Suppressor macrophage (primary cell): ENCODE results near the gene PDC.

ENCODE experiments used
- DNase-seq, 4 experiments: peaks; one replicate each; pipeline ENCODE4 v3.0.0-alpha.2; 2020 to 2022
- total RNA-seq, 17 experiments: gene quantifications; one replicate each; lab custom pipeline; 2026; ENCODE audit warnings: mixed read lengths in 6 of 17, inconsistent platforms in 3 of 17; lab: John Stamatoyannopoulos, UW

PDC gene
- 0 to 0.55 (median 0) reads per million in 17 experiments for total RNA-seq

GRCh38 chr1:186461014-186461413 is at the start of gene PDC:
TSS of gene PDC (minus strand) at chr1:186461114. CDS start at chr1:186449459, 11,655 bp downstream.
- DNase-seq, result no peak

DNA sequence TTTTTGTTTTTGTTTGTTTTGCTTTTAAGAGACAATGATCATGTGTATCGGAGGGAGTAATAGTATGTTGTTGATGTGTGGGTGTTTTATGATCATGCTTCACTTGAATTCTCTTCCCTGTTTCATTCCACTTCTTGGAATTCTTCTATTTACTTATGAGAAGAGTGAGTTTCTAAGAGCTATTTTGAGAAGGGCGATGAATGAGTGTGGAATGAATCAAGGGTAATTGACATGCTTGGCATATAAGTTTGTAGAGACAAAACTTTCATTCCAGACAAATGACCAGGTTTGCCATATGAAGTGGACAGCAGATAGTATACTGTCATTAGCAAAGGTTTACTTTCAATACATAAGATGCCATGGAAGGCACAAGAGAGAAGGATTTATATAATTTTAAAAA is 42.3 kb upstream of the PDC start:
- no peak for DNase-seq

- DNase-seq, result peak in 1 of 4 experiments; percentile 15
Measured at GRCh38 chr1:186502087-186502486, 41.2 kb upstream of the PDC start.

GRCh38 chr1:186500804-186501203 is 39.9 kb upstream of the PDC start:
- DNase-seq, result no peak

DNA sequence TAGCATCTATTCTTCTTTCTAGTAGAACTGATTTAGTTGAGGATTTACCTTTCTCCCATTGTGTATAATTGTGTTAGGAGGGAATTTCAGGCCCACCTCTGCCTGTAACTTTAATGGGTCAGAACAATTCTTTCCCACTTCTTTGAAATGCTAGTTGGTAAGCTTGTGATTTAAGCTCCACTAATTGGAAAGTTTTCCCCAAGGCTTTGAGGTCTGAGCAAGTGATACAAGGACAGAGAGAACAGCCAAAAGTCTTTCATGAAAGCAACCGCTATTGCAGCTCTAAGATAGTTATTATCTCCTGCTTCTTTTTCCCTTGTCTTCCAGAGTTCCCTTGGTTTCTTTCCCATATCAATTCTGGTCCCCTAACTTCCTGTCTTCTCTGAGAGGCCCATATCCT is 38.7 kb upstream of the PDC start:
- no peak for DNase-seq

DNA sequence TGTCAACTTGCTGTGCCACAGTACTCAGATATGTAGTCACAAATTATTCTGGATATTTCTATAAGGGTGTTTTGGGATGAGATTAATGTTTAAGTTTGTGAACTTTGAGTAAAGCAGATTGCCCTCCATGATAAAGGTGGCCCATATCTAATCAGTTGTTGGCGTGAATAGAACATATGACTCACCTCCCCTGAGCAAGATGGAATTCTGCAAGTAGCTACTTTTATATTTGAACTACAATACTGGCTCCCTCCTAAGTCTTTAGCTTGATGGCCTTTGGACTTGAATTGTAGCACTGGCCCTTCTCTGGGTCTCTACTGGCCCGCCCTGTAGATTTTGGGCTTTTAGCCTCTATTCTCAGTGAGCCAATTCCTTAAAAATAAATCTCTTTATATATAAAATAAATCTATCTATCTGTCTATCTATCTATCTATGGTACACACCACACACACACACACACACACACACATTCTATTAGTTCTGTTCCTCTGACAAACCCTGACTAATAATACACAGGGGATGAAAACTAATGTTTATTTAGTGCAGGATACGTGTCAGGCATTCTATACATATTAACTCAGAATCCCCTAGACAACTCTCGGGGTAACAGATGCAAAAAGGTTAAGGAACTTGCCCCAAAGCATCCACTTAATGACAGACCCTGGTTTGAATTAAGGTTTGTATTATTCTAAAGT is 37.9 kb upstream of the PDC start:
- DNase-seq, result no peak

DNA sequence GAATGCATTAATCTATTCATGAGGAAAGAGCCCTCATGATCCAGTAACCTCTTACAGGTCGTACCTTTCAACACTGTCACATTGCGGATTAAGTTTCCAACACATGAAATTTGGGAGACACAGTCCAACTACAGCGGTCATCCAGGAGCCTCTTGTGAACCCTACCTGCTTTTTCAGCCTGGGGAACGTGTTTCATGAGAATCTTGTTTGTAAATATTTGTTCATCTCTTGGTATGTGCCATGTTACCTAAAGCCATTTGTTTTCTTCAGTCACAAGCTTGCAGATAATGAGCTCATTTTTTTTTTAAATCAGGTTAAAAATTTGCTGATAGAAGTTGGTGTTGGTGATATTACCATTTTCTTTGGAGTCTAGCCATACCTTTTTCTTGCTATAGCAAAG is 37.2 kb upstream of the PDC start:
- no peak for DNase-seq

GRCh38 chr1:186497651-186498050 is 36.7 kb upstream of the PDC start:
- no peak for DNase-seq

- DNase-seq, result no peak
Measured at GRCh38 chr1:186496171-186496851, 35.4 kb upstream of the PDC start.

DNA sequence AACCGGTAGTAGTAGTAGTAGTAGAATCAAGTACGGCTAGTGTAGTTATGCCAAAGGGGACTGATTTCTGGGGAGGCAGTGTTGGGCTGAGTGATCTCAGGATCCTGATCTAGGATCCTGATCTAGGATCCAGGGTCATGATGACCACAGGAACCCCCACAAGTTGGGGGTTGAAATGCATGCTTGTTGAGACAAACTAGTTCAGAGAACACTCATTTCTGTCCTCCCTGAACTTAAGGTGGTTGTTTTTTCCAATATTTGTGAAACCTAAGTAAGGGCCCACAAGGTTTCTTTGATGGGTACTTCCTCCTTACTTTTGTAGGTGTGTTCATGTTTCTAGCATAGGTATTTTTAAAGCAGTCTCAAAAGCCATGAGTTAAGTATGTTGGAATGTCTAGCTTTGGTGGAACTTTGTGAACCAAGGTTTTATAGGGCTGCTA is 33.9 kb upstream of the PDC start:
- DNase-seq, result no peak

- DNase-seq, result no peak
Measured at GRCh38 chr1:186492531-186493291, 31.8 kb upstream of the PDC start.

GRCh38 chr1:186491336-186491735 is 30.4 kb upstream of the PDC start:
- no peak for DNase-seq

DNA sequence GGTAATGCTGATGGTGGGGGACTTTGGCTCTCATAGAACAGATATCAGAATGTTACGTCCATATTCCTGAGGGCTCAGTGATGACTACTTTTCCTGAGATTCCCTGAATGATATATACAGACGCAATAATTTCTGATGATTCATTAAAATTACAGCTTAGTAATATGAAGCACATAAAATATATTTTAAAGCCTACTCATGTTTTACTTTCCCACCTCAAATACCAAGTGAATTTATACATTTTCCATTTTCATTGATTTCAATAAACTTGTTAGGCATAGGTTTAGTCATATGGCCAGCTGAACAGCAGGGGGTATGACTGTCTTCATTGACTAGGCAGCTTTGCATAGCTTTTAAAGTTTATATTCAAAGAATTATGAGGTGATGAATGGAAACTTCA is 26.2 kb upstream of the PDC start:
- no peak for DNase-seq

DNA sequence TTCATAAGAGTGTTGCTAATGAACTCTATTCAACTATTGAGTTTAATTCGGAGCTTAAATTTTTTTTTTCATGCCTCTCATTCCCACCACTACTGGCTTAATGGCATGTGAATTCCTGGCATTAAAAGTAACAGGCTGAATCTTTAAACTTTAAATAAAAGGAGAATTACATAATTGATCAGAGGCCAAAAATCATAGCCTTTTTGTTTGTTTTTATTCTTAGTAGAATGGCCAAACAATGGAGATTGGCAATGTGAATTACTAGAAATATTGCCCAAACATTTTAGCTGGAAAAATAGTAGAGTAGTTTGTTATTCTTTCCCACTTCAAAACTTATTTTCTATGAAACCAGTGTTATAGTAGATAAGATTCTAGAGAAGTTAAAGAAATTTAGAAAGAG is 25.1 kb upstream of the PDC start:
- DNase-seq, result no peak

- no peak for DNase-seq
Measured at GRCh38 chr1:186483561-186483960, 22.6 kb upstream of the PDC start.

DNA sequence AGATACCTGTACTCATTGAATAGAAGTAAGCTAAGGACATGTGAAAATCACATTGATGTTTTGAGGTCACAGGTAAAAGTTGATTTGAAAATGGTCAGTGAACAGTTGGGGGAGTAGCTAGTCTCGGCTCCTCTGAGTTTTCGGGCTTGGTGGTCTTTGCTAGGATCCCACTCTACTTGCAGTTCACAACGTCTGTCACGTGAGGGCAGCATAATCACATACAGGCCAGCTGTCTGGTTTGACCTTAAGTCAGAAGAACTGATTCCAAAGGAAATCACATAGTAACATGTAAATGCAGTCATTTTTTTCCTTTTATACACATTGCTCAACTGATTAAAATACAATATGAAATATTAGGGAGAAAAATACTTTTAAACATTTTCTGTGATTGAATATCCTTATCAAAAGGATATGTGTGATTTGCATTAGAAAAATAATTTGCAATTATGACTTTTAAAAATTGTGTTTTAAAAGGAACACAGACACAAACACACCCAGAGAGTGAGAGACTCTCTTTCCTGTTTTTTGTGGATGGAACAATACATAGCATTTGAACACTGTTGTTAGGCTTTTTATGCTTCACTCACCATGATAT is 21.8 kb upstream of the PDC start:
- peak; percentile 65 to 74 (median 68) for DNase-seq

- DNase-seq, result no peak
Measured at GRCh38 chr1:186481303-186481888, 20.5 kb upstream of the PDC start.

DNA sequence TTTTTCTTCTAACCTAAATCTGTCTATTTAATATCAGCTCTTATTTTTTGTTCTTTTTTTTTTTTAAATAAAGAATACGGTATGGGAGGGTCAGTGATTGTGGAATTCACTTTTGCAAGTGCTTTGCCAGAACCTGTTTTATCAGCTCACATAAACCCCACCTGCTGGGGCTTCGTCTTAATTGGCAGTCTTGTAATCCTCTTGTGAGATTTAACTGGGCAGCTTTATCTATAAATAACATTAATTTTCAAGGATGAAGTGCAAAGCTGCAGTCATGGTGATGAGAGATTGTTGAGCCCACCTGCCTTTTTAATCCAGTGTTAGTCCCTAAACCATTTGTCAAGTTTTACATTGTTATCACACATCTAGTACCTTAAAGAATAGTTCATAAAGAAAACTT is 18.2 kb upstream of the PDC start:
- DNase-seq, result no peak

DNA sequence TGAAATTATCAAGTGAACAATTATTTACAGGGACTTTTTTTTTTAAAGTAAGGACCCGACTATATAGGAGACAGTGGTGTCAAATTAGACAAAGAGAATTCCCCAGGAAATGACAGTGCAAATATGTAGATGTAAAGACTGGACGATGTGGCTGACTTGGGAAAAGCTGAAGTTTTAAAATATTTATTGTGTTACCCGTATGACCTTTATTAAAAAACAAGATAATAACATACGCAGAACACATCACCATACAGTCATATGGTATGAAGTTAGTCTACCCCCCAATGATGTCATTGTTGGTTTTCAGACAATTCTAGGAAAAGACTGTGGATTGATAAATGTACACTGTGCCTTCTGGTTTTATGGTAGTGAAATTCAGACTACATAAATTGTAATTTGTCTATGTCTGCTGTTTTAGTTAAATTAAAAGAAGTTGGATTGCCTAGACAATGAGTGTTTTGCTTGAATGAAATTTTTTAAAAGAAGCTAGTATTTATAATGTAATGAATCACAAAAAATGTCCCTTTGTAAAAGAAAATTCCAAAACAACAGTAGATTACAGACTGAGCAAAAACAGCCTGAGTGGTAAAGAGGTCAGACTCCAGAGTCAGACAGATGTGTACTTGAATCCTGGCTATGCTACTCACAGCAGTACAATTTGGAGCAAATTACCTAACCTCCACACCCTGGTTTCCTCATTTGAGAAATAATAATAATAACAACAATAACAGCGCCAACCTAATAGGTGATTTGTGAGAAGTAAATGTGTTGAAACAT is 15.5 kb upstream of the PDC start:
- no peak for DNase-seq

DNA sequence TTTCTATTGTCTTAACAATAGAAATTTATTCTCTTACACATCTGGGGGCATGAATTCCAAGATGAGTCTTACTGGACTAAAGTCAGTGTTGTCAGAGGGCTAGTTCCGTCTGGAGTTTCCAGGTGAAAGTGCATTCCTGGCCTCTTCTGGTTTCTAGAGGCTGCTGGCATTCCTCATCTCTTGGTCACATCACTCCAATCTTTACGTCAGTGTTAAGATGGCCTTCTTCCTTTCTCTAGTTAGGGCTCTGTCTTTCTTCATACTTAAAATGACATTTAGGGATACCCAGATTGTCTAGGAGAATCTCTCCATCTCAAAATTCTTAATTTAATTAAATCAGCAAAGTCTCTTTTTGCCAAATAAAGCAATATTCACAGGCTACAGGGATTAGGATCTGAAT is 13.3 kb upstream of the PDC start:
- DNase-seq, result no peak

DNA sequence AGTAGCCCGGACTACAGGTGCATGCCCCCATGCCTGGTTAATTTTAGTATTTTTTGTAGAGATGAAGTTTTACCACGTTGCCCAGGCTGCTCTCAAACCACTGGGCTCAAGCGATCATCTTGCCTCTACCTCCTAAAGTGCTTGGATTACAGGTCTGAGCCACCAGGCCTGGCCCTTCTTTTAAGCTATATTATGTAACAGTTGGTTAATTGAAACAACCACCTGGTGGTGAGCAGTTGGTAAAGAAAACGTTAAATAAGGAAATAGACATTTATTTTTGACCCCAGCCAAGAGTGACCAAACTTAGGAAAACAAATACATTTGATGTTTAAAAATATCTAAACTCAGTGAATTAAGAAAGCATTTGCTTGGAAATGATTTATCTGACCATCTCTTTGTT is 12.1 kb upstream of the PDC start:
- no peak for DNase-seq

- DNase-seq, result no peak
Measured at GRCh38 chr1:186465946-186466345, 5.0 kb upstream of the PDC start.
